SK-N-SH (cell line): ENCODE results near the gene MDH1. TPM values are rescaled to one million over a fixed set of nuclear protein-coding genes. Genes with fewer than 3 reads are reported as not detected.

ENCODE experiments used
- CTCF ChIA-PET: fragments of 300-600, 350-600 bp; formaldehyde crosslinking; extraction: SDS; loops from one replicate; lab custom pipeline; 2021; lab: Yijun Ruan, JAX
- POLR2A ChIA-PET: fragments of 350-600 bp; sonication (Branson Sonifier 250); formaldehyde crosslinking; extraction: SDS; loops from one replicate; lab custom pipeline; 2020; ENCODE audit warnings: antibody characterized with exemption, inconsistent platforms; lab: Yijun Ruan, JAX
- DNase-seq: peaks from one replicate; pipeline ENCODE4 v3.0.0; 2012
- H2AFZ ChIP-seq: fragments of 200-600 bp; sonication (generic); 2 replicates; pipeline ENCODE4 v1.8.1; 2016; ENCODE audit warnings: antibody characterized with exemption, mild to moderate bottlenecking, low read depth
- H3F3A ChIP-seq: fragments of 200-600 bp; sonication (generic); replicated peaks from 2 replicates; pipeline ENCODE3; 2016; ENCODE audit warnings: antibody characterized with exemption, mild to moderate bottlenecking; ENCODE audit not compliant: insufficient read depth
- H3K27ac ChIP-seq, 2 experiments: fragments of 200-500 bp in 1 of 2; fragments of 200-600 bp in 1 of 2; sonication (Bioruptor generic) in 1 of 2; sonication (generic), shearing (Covaris generic) in 1 of 2; 2 replicates each; pipeline versions ENCODE4 v1.5.1 to v1.6.1; 2014 to 2016; ENCODE audit warnings: low read depth in 2 of 2, inconsistent platforms in 1 of 2, low read length in 1 of 2, mild to moderate bottlenecking in 1 of 2, mixed read lengths in 1 of 2
- H3K27me3 ChIP-seq: fragments of 200-600 bp; sonication (generic), shearing (Covaris generic); 2 replicates; pipeline ENCODE4 v1.6.1; 2016; ENCODE audit warnings: mixed run types; ENCODE audit not compliant: insufficient read depth
- H3K36me3 ChIP-seq, 2 experiments: fragments of 200-500 bp in 1 of 2; fragments of 200-600 bp in 1 of 2; sonication (Bioruptor generic) in 1 of 2; sonication (generic) in 1 of 2; replicated peaks in 1 of 2; 2 replicates each; pipeline versions ENCODE3 to v1.5.1; 2014 to 2016; ENCODE audit warnings: low read length in 1 of 2, mild to moderate bottlenecking in 1 of 2; ENCODE audit not compliant: insufficient read depth in 2 of 2, control insufficient read depth in 1 of 2
- H3K4me1 ChIP-seq, 2 experiments: fragments of 200-500 bp in 1 of 2; fragments of 200-600 bp in 1 of 2; sonication (Bioruptor generic) in 1 of 2; sonication (generic), shearing (Covaris generic) in 1 of 2; 2 replicates each; pipeline versions ENCODE4 v1.5.1 to v1.6.1; 2014 to 2016; ENCODE audit warnings: low read depth in 1 of 2, low read length in 1 of 2, mixed run types in 1 of 2; ENCODE audit not compliant: insufficient read depth in 2 of 2, control insufficient read depth in 1 of 2
- H3K4me2 ChIP-seq: fragments of 200-600 bp; sonication (generic), shearing (Covaris generic); 2 replicates; pipeline ENCODE4 v1.6.1; 2017; ENCODE audit warnings: mixed run types
- H3K4me3 ChIP-seq, 2 experiments: fragments of 200-500 bp in 1 of 2; fragments of 200-600 bp in 1 of 2; sonication (Bioruptor generic) in 1 of 2; sonication (generic), shearing (Covaris generic) in 1 of 2; 2 replicates each; pipeline versions ENCODE4 v1.5.1 to v1.8.1; 2014 to 2016; ENCODE audit warnings: low read depth in 2 of 2, inconsistent platforms in 1 of 2, low read length in 1 of 2, mild to moderate bottlenecking in 1 of 2, mixed read lengths in 1 of 2, moderate library complexity in 1 of 2
- H3K79me2 ChIP-seq: fragments of 200-600 bp; sonication (generic); 2 replicates; pipeline ENCODE4 v1.8.1; 2017; ENCODE audit warnings: mild to moderate bottlenecking; ENCODE audit not compliant: insufficient read depth
- H3K9ac ChIP-seq: fragments of 200-600 bp; sonication (generic); 2 replicates; pipeline ENCODE4 v1.6.1; 2017; ENCODE audit warnings: mixed run types
- H3K9me2 ChIP-seq: fragments of 200-600 bp; sonication (generic); 2 replicates; pipeline ENCODE4 v1.6.1; 2017; ENCODE audit warnings: mixed run types
- H3K9me3 ChIP-seq: fragments of 200-600 bp; sonication (generic); 2 replicates; pipeline ENCODE4 v1.6.1; 2017; ENCODE audit warnings: mixed run types, mild to moderate bottlenecking, moderate library complexity
- H4K20me1 ChIP-seq: fragments of 200-600 bp; sonication (generic); 2 replicates; pipeline ENCODE4 v1.6.1; 2017; ENCODE audit warnings: mild to moderate bottlenecking, mixed run types; ENCODE audit not compliant: insufficient read depth
- EP300 ChIP-seq, 2 experiments: IDR thresholded peaks; 2 replicates each; pipeline versions ENCODE4 v1.4.0 to v1.6.1; 2012; ENCODE audit warnings: borderline replicate concordance in 1 of 2, low read depth in 1 of 2, low read length in 1 of 2
- EZH2phosphoT487 ChIP-seq: fragments of 200-600 bp; sonication (generic); IDR thresholded peaks from 2 replicates; pipeline ENCODE4 v1.6.1; 2017; ENCODE audit warnings: low read depth, mixed run types, mild to moderate bottlenecking, antibody characterized with exemption, moderate library complexity, borderline replicate concordance
- FOXM1 ChIP-seq: IDR thresholded peaks from 2 replicates; pipeline ENCODE4 v1.4.0; 2012; ENCODE audit warnings: low read depth, mild to moderate bottlenecking
- JUND ChIP-seq: IDR thresholded peaks from 2 replicates; pipeline ENCODE4 v1.4.0; 2012
- NFIC ChIP-seq: IDR thresholded peaks from 2 replicates; pipeline ENCODE4 v1.4.0; 2012; ENCODE audit warnings: borderline replicate concordance
- RFX5 ChIP-seq: IDR thresholded peaks from 2 replicates; pipeline ENCODE4 v1.6.1; 2012; ENCODE audit warnings: mild to moderate bottlenecking, improper control_type of control experiment, low read length
- SMC3 ChIP-seq: IDR thresholded peaks from 2 replicates; pipeline ENCODE4 v1.6.1; 2012; ENCODE audit warnings: low read depth, low read length, improper control_type of control experiment
- TAF1 ChIP-seq: IDR thresholded peaks from 2 replicates; pipeline ENCODE4 v1.6.1; 2012; ENCODE audit warnings: low read depth, mild to moderate bottlenecking, low read length, moderate library complexity, borderline replicate concordance
- TCF12 ChIP-seq: IDR thresholded peaks from 2 replicates; pipeline ENCODE4 v1.4.0; 2012
- USF1 ChIP-seq: IDR thresholded peaks from 2 replicates; pipeline ENCODE4 v1.4.0; 2012; ENCODE audit warnings: low read depth, borderline replicate concordance
- YY1 ChIP-seq: IDR thresholded peaks from 2 replicates; pipeline ENCODE4 v1.4.0; 2012; ENCODE audit warnings: low read depth, mild to moderate bottlenecking
- WGBS: methylation state at CpG from one replicate; pipeline ENCODE4 v1.1.6; 2017; ENCODE audit warnings: low lambda C conversion rate; 5-methylcytosine and 5-hydroxymethylcytosine counted together
- polyA plus RNA-seq, 3 experiments: library from polyadenylated mRNA; depleted of rRNA; stranded (reverse); fragments of >200 nt; gene quantifications; 2 replicates each; pipeline ENCODE4 v1.2.3, GENCODE V29; 2012
- TF ChIP-seq, protein P1 (sequence below): fragments of 150-350 bp; IDR thresholded peaks from 2 replicates; pipeline ENCODE4 v1.6.1; 2016; ENCODE audit warnings: mild to moderate bottlenecking, low read depth, low read length
- TF ChIP-seq, protein P2 (sequence below): IDR thresholded peaks from 2 replicates; pipeline ENCODE4 v1.4.0; 2012; ENCODE audit warnings: low read depth, borderline replicate concordance
- TF ChIP-seq, protein P3 (sequence below): fragments of 200-600 bp; sonication (generic); IDR thresholded peaks from 2 replicates; pipeline ENCODE4 v1.6.1; 2017; ENCODE audit warnings: antibody characterized with exemption, mild to moderate bottlenecking, moderate library complexity

MDH1 gene
- polyA plus RNA-seq, 1 of the 3 experiments (the other 2 are of a cell fraction) = 201 TPM

DNA sequence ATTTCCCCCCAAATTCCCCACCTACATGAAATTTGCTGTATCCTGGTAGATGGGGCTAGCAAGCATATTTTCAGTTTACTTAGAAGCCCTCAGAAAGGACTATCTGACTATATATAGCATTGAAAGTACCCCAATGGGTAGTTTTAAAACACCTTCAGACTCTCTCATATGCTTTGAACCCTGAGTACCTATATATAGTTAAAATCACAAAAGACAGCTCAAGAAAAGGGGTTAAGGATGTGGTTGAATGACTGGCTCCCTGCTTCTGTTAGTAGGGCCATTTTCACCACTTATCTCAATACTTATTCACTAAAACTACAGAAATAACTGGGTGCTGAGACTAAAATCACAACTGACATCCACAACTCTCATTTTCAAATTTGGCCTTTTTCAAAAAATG lies 19.0 kb upstream of the MDH1 start:
- Histone ChIP-seq H3K4me1 (no peaks in the 10 kb centered on the region), H3K9me3 (0 out of 2 replicates have a peak, but pooled peaks cover 7% of the 10 kb centered on the region), H2AFZ (no peak overlapping the region), H3K9ac (no peak overlapping the region), H3K4me2 (no peak overlapping the region), H3K27ac (no peak overlapping the region), H3K79me2 (peaks cover 12% of the 10 kb centered on the region; the same call in 1 of the 2 replicates), H3K4me3 (no peak overlapping the region), H4K20me1 (no peaks in the 10 kb centered on the region), H3F3A (no peaks in the 10 kb centered on the region), H3K9me2 (no peaks in the 10 kb centered on the region), H3K27me3 (no peaks in the 10 kb centered on the region), H3K36me3 (no peaks in the 10 kb centered on the region)
- CTCF ChIA-PET = no interaction called here
- no peak for TF ChIP-seq TCF12
- no peak for TF ChIP-seq NFIC
- TF ChIP-seq TAF1 = no peak
- no peak for TF ChIP-seq SMC3
- TF ChIP-seq YY1 = no peak
- TF ChIP-seq USF1 = no peak
- TF ChIP-seq, protein P1, sequence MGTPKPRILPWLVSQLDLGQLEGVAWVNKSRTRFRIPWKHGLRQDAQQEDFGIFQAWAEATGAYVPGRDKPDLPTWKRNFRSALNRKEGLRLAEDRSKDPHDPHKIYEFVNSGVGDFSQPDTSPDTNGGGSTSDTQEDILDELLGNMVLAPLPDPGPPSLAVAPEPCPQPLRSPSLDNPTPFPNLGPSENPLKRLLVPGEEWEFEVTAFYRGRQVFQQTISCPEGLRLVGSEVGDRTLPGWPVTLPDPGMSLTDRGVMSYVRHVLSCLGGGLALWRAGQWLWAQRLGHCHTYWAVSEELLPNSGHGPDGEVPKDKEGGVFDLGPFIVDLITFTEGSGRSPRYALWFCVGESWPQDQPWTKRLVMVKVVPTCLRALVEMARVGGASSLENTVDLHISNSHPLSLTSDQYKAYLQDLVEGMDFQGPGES = no peak
- no peak for TF ChIP-seq EZH2phosphoT487
- TF ChIP-seq FOXM1 = no peak
- no peak for TF ChIP-seq EP300 (IDR thresholded peaks at IDR 0.05; ENCODE audit: borderline replicate concordance in 1 of 2, low read depth in 1 of 2, low read length in 1 of 2)
- TF ChIP-seq, protein P2, sequence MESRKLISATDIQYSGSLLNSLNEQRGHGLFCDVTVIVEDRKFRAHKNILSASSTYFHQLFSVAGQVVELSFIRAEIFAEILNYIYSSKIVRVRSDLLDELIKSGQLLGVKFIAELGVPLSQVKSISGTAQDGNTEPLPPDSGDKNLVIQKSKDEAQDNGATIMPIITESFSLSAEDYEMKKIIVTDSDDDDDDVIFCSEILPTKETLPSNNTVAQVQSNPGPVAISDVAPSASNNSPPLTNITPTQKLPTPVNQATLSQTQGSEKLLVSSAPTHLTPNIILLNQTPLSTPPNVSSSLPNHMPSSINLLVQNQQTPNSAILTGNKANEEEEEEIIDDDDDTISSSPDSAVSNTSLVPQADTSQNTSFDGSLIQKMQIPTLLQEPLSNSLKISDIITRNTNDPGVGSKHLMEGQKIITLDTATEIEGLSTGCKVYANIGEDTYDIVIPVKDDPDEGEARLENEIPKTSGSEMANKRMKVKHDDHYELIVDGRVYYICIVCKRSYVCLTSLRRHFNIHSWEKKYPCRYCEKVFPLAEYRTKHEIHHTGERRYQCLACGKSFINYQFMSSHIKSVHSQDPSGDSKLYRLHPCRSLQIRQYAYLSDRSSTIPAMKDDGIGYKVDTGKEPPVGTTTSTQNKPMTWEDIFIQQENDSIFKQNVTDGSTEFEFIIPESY = no peak
- no peak for TF ChIP-seq RFX5
- no peak for TF ChIP-seq JUND
- no peak for DNase-seq
- POLR2A ChIA-PET = no interaction called here

- 88% methylated on average over 2 of the region's 2 CpGs for WGBS
- Histone ChIP-seq H3F3A (no peaks in the 10 kb centered on the region), H3K36me3 (no peaks in the 10 kb centered on the region), H3K9me2 (no peaks in the 10 kb centered on the region), H3K27me3 (no peaks in the 10 kb centered on the region), H3K4me3 (no peak overlapping the region), H3K9ac (no peak overlapping the region), H3K27ac (no peak overlapping the region), H3K79me2 (peaks cover 17% of the 10 kb centered on the region; the same call in 1 of the 2 replicates), H3K9me3 (0 out of 2 replicates have a peak, but pooled peaks cover 7% of the 10 kb centered on the region), H3K4me1 (no peaks in the 10 kb centered on the region), H2AFZ (no peak overlapping the region), H4K20me1 (no peaks in the 10 kb centered on the region), H3K4me2 (no peak overlapping the region)
- ChIA-PET POLR2A (no interaction called here), CTCF (no interaction called here)
- TF ChIP-seq, protein P3, sequence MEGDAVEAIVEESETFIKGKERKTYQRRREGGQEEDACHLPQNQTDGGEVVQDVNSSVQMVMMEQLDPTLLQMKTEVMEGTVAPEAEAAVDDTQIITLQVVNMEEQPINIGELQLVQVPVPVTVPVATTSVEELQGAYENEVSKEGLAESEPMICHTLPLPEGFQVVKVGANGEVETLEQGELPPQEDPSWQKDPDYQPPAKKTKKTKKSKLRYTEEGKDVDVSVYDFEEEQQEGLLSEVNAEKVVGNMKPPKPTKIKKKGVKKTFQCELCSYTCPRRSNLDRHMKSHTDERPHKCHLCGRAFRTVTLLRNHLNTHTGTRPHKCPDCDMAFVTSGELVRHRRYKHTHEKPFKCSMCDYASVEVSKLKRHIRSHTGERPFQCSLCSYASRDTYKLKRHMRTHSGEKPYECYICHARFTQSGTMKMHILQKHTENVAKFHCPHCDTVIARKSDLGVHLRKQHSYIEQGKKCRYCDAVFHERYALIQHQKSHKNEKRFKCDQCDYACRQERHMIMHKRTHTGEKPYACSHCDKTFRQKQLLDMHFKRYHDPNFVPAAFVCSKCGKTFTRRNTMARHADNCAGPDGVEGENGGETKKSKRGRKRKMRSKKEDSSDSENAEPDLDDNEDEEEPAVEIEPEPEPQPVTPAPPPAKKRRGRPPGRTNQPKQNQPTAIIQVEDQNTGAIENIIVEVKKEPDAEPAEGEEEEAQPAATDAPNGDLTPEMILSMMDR = no peak
- no peak for DNase-seq
These were observed 17.5 kb upstream of the MDH1 start for GRCh38 chr2:63571291-63571690.
